SK-N-SH treated with all-trans-retinoic acid at 6 μM for 48 hours (cell line): ENCODE results near the gene ZFP64.
A peak's percentile ranks its signal among the peaks of the same experiment; 100 is the strongest.

ENCODE experiments used
- ATAC-seq: fragments of 200-7000 bp; cut with Tn5 transposase; 3 replicates; pipeline ENCODE4 v1.9.1; 2020; ENCODE audit warnings: mild to moderate bottlenecking, moderate library complexity
- ARNTL ChIP-seq: fragments of 450-650 bp; formaldehyde crosslinking; IDR thresholded peaks from 2 replicates; pipeline ENCODE4 v1.5.0; 2020; ENCODE audit warnings: low read depth, mild to moderate bottlenecking, moderate library complexity, borderline replicate concordance
- BACH2 ChIP-seq: fragments of 250-450 bp; sonication (Bioruptor Pico); IDR thresholded peaks from 2 replicates; pipeline ENCODE4 v1.9.0; 2021; ENCODE audit warnings: mild to moderate bottlenecking, borderline replicate concordance
- CREB5 ChIP-seq: fragments of 250-450 bp; sonication (Bioruptor Pico); IDR thresholded peaks from 2 replicates; pipeline ENCODE4 v1.5.1; 2020; ENCODE audit warnings: low read depth, mild to moderate bottlenecking, moderate library complexity
- CSDC2 ChIP-seq: fragments of 250-450 bp; sonication (Bioruptor Pico); IDR thresholded peaks from 2 replicates; pipeline ENCODE4 v1.5.0; 2020; ENCODE audit warnings: mild to moderate bottlenecking, moderate library complexity
- CSRNP3 ChIP-seq: fragments of 250-450 bp; sonication (Bioruptor Pico); IDR thresholded peaks from 2 replicates; pipeline ENCODE4 v1.5.1; 2021; ENCODE audit warnings: mild to moderate bottlenecking, moderate library complexity
- ESRRG ChIP-seq: fragments of 250-450 bp; sonication (Bioruptor Pico); IDR thresholded peaks from 2 replicates; pipeline ENCODE4 v1.6.1; 2021; ENCODE audit warnings: mild to moderate bottlenecking
- ISL1 ChIP-seq: fragments of 250-450 bp; sonication (Bioruptor Pico); IDR thresholded peaks from 2 replicates; pipeline ENCODE4 v2.1.2; 2022; ENCODE audit warnings: mild to moderate bottlenecking, moderate library complexity
- OSR1 ChIP-seq: fragments of 250-450 bp; sonication (Bioruptor Pico); IDR thresholded peaks from 2 replicates; pipeline ENCODE4 v1.8.0; 2022; ENCODE audit warnings: moderate library complexity, mild to moderate bottlenecking, inconsistent platforms
- POU6F1 ChIP-seq: fragments of 250-450 bp; sonication (Bioruptor Pico); IDR thresholded peaks from 2 replicates; pipeline ENCODE4 v1.8.0; 2021; ENCODE audit warnings: low read depth, mild to moderate bottlenecking, moderate library complexity, borderline replicate concordance
- PPARA ChIP-seq: fragments of 250-450 bp; sonication (Bioruptor Pico); IDR thresholded peaks from 2 replicates; pipeline ENCODE4 v1.5.0; 2020; ENCODE audit warnings: mild to moderate bottlenecking, borderline replicate concordance
- RARB ChIP-seq: fragments of 250-450 bp; sonication (Bioruptor Pico); IDR thresholded peaks from 2 replicates; pipeline ENCODE4 v1.8.0; 2021; ENCODE audit warnings: mild to moderate bottlenecking, moderate library complexity
- SNAI2 ChIP-seq: fragments of 250-450 bp; sonication (Bioruptor Pico); IDR thresholded peaks from 2 replicates; pipeline ENCODE4 v1.5.0; 2020; ENCODE audit warnings: mild to moderate bottlenecking, moderate library complexity
- TCF4 ChIP-seq: fragments of 250-450 bp; sonication (Bioruptor Pico); IDR thresholded peaks from 2 replicates; pipeline ENCODE4 v1.8.0; 2021; ENCODE audit warnings: mild to moderate bottlenecking, moderate library complexity, borderline replicate concordance
- ZFP30 ChIP-seq: fragments of 450-650 bp; formaldehyde crosslinking; IDR thresholded peaks from 2 replicates; pipeline ENCODE4 v1.5.0; 2022; ENCODE audit warnings: mild to moderate bottlenecking, moderate library complexity
- ZNF70 ChIP-seq: fragments of 450-650 bp; formaldehyde crosslinking; IDR thresholded peaks from 2 replicates; pipeline ENCODE4 v1.5.0; 2020; ENCODE audit warnings: mild to moderate bottlenecking, moderate library complexity
- TF ChIP-seq, protein P1 (sequence below): fragments of 250-450 bp; sonication (Bioruptor Pico); IDR thresholded peaks from 2 replicates; pipeline ENCODE4 v1.8.0; 2020; ENCODE audit warnings: mild to moderate bottlenecking, moderate library complexity, borderline replicate concordance
- TF ChIP-seq, protein P2 (sequence below): fragments of 250-450 bp; sonication (Bioruptor Pico); IDR thresholded peaks from 2 replicates; pipeline ENCODE4 v1.5.0; 2020; ENCODE audit warnings: mild to moderate bottlenecking, moderate library complexity

The ZFP64 gene

GRCh38 chr20:52191132-52191915 is at the start of gene ZFP64:
Gene ZFP64, minus strand, starts transcription at chr20:52191779. Its CDS starts 143 bp downstream, at chr20:52191636.
- TF ChIP-seq, protein P1, sequence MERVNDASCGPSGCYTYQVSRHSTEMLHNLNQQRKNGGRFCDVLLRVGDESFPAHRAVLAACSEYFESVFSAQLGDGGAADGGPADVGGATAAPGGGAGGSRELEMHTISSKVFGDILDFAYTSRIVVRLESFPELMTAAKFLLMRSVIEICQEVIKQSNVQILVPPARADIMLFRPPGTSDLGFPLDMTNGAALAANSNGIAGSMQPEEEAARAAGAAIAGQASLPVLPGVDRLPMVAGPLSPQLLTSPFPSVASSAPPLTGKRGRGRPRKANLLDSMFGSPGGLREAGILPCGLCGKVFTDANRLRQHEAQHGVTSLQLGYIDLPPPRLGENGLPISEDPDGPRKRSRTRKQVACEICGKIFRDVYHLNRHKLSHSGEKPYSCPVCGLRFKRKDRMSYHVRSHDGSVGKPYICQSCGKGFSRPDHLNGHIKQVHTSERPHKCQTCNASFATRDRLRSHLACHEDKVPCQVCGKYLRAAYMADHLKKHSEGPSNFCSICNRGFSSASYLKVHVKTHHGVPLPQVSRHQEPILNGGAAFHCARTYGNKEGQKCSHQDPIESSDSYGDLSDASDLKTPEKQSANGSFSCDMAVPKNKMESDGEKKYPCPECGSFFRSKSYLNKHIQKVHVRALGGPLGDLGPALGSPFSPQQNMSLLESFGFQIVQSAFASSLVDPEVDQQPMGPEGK (CRISPR knock-in tag) = peak; percentile 71; the same call in 1 of the 2 replicates
- no peak for TF ChIP-seq CSDC2
- peak; percentile 89 for ATAC-seq

DNA sequence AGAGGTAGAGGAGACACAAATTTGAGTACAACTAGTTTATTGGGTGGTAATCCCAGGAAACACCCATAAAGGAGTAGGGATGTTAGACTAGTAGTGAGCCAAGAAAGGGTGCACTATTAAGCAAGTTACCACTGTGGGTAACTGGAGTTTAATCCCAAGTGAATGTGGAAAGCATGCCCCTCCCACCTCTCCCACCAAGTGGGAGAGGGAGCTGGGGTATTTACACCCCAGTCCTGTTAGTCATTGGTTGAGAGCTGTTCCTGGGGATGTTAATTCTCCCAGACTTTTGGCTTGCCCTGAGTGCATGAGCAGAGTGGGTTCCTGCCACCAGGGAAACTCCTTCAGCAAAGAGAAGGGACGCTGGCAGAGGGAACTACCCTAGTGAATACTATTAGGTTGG is 49.2 kb upstream of the ZFP64 start:
- no peak for TF ChIP-seq POU6F1
- TF ChIP-seq ZFP30 (CRISPR knock-in tag) = no peak
- TF ChIP-seq RARB = no peak
- TF ChIP-seq SNAI2 = no peak
- no peak for TF ChIP-seq CREB5
- TF ChIP-seq, all 23 proteins: peak for 0
- no peak for ATAC-seq

DNA sequence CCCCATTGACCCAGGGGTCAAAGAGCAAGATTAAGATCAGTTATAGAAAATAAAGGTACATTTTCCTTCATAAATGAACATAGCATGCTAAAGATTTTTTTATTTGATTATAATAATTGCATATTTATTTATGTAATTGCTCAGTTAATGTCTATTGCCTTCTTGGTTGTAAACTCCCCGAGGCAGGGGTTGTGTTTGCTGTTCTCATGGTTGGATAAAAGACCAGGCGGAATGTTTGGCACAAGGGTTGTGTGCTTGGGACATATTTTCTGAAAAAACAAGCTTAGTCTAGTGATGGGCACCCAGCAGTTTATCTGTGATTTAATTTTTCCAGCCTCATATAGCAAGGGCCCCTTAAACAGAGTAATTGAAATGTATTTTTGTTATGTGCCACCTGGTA is 47.5 kb upstream of the ZFP64 start:
- no peak for ATAC-seq
- TF ChIP-seq CSRNP3 (CRISPR knock-in tag) (no peak), PPARA (no peak), OSR1 (CRISPR knock-in tag) (no peak), SNAI2 (no peak)
- TF ChIP-seq, protein P2, sequence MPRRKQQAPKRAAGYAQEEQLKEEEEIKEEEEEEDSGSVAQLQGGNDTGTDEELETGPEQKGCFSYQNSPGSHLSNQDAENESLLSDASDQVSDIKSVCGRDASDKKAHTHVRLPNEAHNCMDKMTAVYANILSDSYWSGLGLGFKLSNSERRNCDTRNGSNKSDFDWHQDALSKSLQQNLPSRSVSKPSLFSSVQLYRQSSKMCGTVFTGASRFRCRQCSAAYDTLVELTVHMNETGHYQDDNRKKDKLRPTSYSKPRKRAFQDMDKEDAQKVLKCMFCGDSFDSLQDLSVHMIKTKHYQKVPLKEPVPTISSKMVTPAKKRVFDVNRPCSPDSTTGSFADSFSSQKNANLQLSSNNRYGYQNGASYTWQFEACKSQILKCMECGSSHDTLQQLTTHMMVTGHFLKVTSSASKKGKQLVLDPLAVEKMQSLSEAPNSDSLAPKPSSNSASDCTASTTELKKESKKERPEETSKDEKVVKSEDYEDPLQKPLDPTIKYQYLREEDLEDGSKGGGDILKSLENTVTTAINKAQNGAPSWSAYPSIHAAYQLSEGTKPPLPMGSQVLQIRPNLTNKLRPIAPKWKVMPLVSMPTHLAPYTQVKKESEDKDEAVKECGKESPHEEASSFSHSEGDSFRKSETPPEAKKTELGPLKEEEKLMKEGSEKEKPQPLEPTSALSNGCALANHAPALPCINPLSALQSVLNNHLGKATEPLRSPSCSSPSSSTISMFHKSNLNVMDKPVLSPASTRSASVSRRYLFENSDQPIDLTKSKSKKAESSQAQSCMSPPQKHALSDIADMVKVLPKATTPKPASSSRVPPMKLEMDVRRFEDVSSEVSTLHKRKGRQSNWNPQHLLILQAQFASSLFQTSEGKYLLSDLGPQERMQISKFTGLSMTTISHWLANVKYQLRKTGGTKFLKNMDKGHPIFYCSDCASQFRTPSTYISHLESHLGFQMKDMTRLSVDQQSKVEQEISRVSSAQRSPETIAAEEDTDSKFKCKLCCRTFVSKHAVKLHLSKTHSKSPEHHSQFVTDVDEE (CRISPR knock-in tag) = no peak

DNA sequence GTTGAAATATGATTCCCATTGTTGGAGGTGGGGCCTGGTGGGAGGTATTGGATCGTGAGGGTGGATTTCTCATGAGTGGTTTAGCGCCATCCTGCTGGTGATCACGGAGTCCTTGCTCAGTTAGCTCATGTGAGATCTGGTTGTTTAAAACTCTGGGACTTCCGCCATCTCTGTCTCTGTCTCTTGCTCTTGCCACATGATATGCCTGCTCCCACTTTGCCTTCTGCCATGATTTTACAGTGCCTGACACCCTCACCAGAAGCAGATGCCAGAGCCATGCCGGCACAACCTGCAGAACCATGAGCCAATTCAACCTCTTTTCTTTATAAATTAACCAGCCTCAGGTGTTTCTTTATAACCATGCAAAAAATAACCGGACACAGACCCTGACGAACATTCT is 44.7 kb upstream of the ZFP64 start:
- no peak for ATAC-seq
- TF ChIP-seq ESRRG (CRISPR knock-in tag) (no peak), TCF4 (CRISPR knock-in tag) (no peak), POU6F1 (no peak), RARB (no peak), CSRNP3 (CRISPR knock-in tag) (no peak), OSR1 (CRISPR knock-in tag) (no peak), CREB5 (no peak), ZNF70 (CRISPR knock-in tag) (no peak), ISL1 (CRISPR knock-in tag) (no peak), ARNTL (CRISPR knock-in tag) (no peak), BACH2 (CRISPR knock-in tag) (no peak)
- TF ChIP-seq, protein P1 (CRISPR knock-in tag) = no peak
- TF ChIP-seq, all 23 proteins: peak for 0
